Upper lobe of right lung (tissue), 1 donor: ENCODE results near the gene FRMD3. TPM values are rescaled to one million over a fixed set of nuclear protein-coding genes. Genes with fewer than 3 reads are reported as not detected.

Source experiments
- ATAC-seq: fragments of 200-7000 bp; cut with Tn5 transposase; one replicate; pipeline ENCODE4 v1.9.1; 2020; ENCODE audit warnings: mild to moderate bottlenecking, moderate library complexity
- DNase-seq: peaks from one replicate; pipeline ENCODE4 v3.0.0-alpha.2; 2020
- H3K27ac ChIP-seq: fragments of 200-600 bp; one replicate; pipeline ENCODE4 v1.8.0; 2022
- H3K27me3 ChIP-seq: fragments of 200-600 bp; one replicate; pipeline ENCODE4 v1.8.0; 2022; ENCODE audit warnings: mild to moderate bottlenecking
- H3K36me3 ChIP-seq: fragments of 200-600 bp; one replicate; pipeline ENCODE4 v1.8.0; 2022
- H3K4me1 ChIP-seq: fragments of 200-600 bp; one replicate; pipeline ENCODE4 v1.8.0; 2022
- H3K4me3 ChIP-seq: fragments of 200-600 bp; one replicate; pipeline ENCODE4 v1.8.0; 2022; ENCODE audit warnings: mild to moderate bottlenecking
- H3K9me3 ChIP-seq: fragments of 200-600 bp; one replicate; pipeline ENCODE4 v1.8.0; 2022
- CTCF ChIP-seq: fragments of 200-600 bp; IDR thresholded peaks from one replicate; pipeline ENCODE4 v1.8.0; 2022; ENCODE audit warnings: antibody characterized with exemption
- intact Hi-C: fragments of 100-400 bp; cut with DNase I; formaldehyde crosslinking; loops from one replicate; pipeline ENCODE4 v1.11.0; 2022
- total RNA-seq: library from RNA; stranded (reverse); fragmentation: NEBNext Ultra II Directional; extraction: Animal tissue kit (Norgen Biotek cat#: 25700); gene quantifications from one replicate; pipeline ENCODE4 v1.2.1, GENCODE V29; 2021
- donor health status: DM: no; HTN: yes; CAD: no; lungs with severe emphysema.

The FRMD3 gene
- total RNA-seq, 1 donor from 2014 or later: 10.8 TPM

GRCh38 chr9:83294816-83295215, 243.4 kb downstream of the FRMD3 start:
- intact Hi-C loops: no loop called here
- Histone ChIP-seq H3K27me3 (no peaks in the 10 kb centered on the region), H3K9me3 (no peaks in the 10 kb centered on the region), H3K36me3 (no peaks in the 10 kb centered on the region), H3K27ac (no peak overlapping the region), H3K4me3 (no peak overlapping the region), H3K4me1 (no peaks in the 10 kb centered on the region)
- DNase-seq (no peak), ATAC-seq (no peak)
- no peak for TF ChIP-seq CTCF

- H3K4me1 ChIP-seq: no peaks in the 10 kb centered on the region
- DNase-seq (no peak), ATAC-seq (no peak)
- H3K27ac ChIP-seq: no peak overlapping the region
- no peaks in the 10 kb centered on the region for H3K27me3 ChIP-seq
- TF ChIP-seq CTCF: no peak
- H3K36me3 ChIP-seq: no peaks in the 10 kb centered on the region
- intact Hi-C loops: no loop called here
- no peaks in the 10 kb centered on the region for H3K9me3 ChIP-seq
- H3K4me3 ChIP-seq: no peak overlapping the region
Measured at GRCh38 chr9:83291196-83291595, 247.0 kb downstream of the FRMD3 start.

GRCh38 chr9:83290692-83291091, 247.5 kb downstream of the FRMD3 start:
- Histone ChIP-seq H3K9me3 (no peaks in the 10 kb centered on the region), H3K4me1 (no peaks in the 10 kb centered on the region), H3K36me3 (no peaks in the 10 kb centered on the region), H3K4me3 (no peak overlapping the region), H3K27ac (no peak overlapping the region), H3K27me3 (no peaks in the 10 kb centered on the region)
- intact Hi-C loops: no loop called here
- no peak for DNase-seq
- TF ChIP-seq CTCF: no peak
- no peak for ATAC-seq

GRCh38 chr9:83287021-83287420, 251.2 kb downstream of the FRMD3 start:
- no peak for TF ChIP-seq CTCF

GRCh38 chr9:83285445-83286225, 252.6 kb downstream of the FRMD3 start:
- H3K27ac ChIP-seq: no peak overlapping the region
- ATAC-seq: no peak
- peaks cover 14% of the 10 kb centered on the region for H3K4me1 ChIP-seq
- no peak for DNase-seq
- intact Hi-C loops: no loop called here
- no peak for TF ChIP-seq CTCF
- H3K4me3 ChIP-seq: no peak overlapping the region
- no peaks in the 10 kb centered on the region for H3K9me3 ChIP-seq
- no peaks in the 10 kb centered on the region for H3K27me3 ChIP-seq
- no peaks in the 10 kb centered on the region for H3K36me3 ChIP-seq

More at GRCh38 chr9:83287021-83287420, 251.2 kb downstream of the FRMD3 start:
- Histone ChIP-seq H3K27ac (no peak overlapping the region), H3K27me3 (no peaks in the 10 kb centered on the region), H3K36me3 (no peaks in the 10 kb centered on the region), H3K9me3 (no peaks in the 10 kb centered on the region), H3K4me1 (no peaks in the 10 kb centered on the region), H3K4me3 (no peak overlapping the region)
- no peak for ATAC-seq
- intact Hi-C loops: no loop called here
- DNase-seq: no peak
